Liver (tissue), 9 donors: ENCODE results near the gene TGFBR3. TPM values are rescaled to one million over a fixed set of nuclear protein-coding genes. Genes with fewer than 3 reads are reported as not detected.

ENCODE experiments used
- DNase-seq: peaks from one replicate; pipeline ENCODE4 v3.0.0-alpha.2; 2017; ENCODE audit warnings: low spot score
- H3K27ac ChIP-seq, 2 donors: one replicate each; pipeline ENCODE4 v1.7.0; 2013; ENCODE audit warnings: inconsistent platforms in 2 of 2, low read length in 2 of 2, control low read depth in 1 of 2, low read depth in 1 of 2, mild to moderate bottlenecking in 1 of 2
- H3K27me3 ChIP-seq, 4 donors: one replicate each; pipeline versions ENCODE4 v1.6.1 to v1.7.0; 2013; ENCODE audit warnings: low read length in 3 of 4, inconsistent platforms in 1 of 4, mild to moderate bottlenecking in 1 of 4, moderate library complexity in 1 of 4; ENCODE audit not compliant: control insufficient read depth in 4 of 4, insufficient read depth in 4 of 4
- H3K36me3 ChIP-seq, 4 donors: one replicate each; pipeline versions ENCODE4 v1.6.1 to v1.7.0; 2013; ENCODE audit warnings: low read length in 3 of 4, mild to moderate bottlenecking in 3 of 4, low read depth in 1 of 4, moderate library complexity in 1 of 4; ENCODE audit not compliant: control insufficient read depth in 4 of 4, insufficient read depth in 3 of 4
- H3K4me1 ChIP-seq, 4 donors: one replicate each; pipeline versions ENCODE4 v1.6.1 to v1.7.0; 2013; ENCODE audit warnings: low read length in 3 of 4, mild to moderate bottlenecking in 3 of 4, moderate library complexity in 1 of 4; ENCODE audit not compliant: control insufficient read depth in 4 of 4, insufficient read depth in 4 of 4
- H3K4me3 ChIP-seq, 3 donors: one replicate each; pipeline versions ENCODE4 v1.6.1 to v1.7.0; 2013; ENCODE audit warnings: low read length in 3 of 3, control low read depth in 1 of 3, low read depth in 1 of 3, mild to moderate bottlenecking in 1 of 3
- H3K9ac ChIP-seq, 2 donors: one replicate each; pipeline ENCODE4 v1.7.0; 2013; ENCODE audit warnings: low read length in 2 of 2, mild to moderate bottlenecking in 2 of 2, moderate library complexity in 2 of 2, control low read depth in 1 of 2, low read depth in 1 of 2
- H3K9me3 ChIP-seq, 4 donors: one replicate each; pipeline versions ENCODE4 v1.6.1 to v1.7.0; 2013; ENCODE audit warnings: low read length in 3 of 4; ENCODE audit not compliant: control insufficient read depth in 4 of 4
- ATF3 ChIP-seq: IDR thresholded peaks from 2 replicates; pipeline ENCODE4 v1.6.1; 2016; ENCODE audit warnings: antibody characterized with exemption
- EGR1 ChIP-seq, 2 donors: IDR thresholded peaks; 2 replicates each; pipeline ENCODE4 v1.6.1; 2016 to 2018; ENCODE audit warnings: antibody characterized with exemption in 2 of 2, low read depth in 2 of 2
- FOXA1 ChIP-seq: IDR thresholded peaks from 2 replicates; pipeline ENCODE4 v1.6.1; 2016; ENCODE audit warnings: antibody characterized with exemption
- FOXA2 ChIP-seq: IDR thresholded peaks from 2 replicates; pipeline ENCODE4 v1.6.1; 2016; ENCODE audit warnings: antibody characterized with exemption
- GABPA ChIP-seq, 2 donors: IDR thresholded peaks in 1 of 2; conservative IDR thresholded peaks in 1 of 2; 2 replicates each; pipeline ENCODE4 v1.6.1; 2016; ENCODE audit warnings: antibody characterized with exemption in 2 of 2, mild to moderate bottlenecking in 1 of 2, moderate library complexity in 1 of 2
- HNF4A ChIP-seq, 2 donors: conservative IDR thresholded peaks; 2 replicates each; pipeline ENCODE4 v1.6.1; 2016; ENCODE audit warnings: antibody characterized with exemption in 2 of 2, mild to moderate bottlenecking in 2 of 2
- HNF4G ChIP-seq: IDR thresholded peaks from 2 replicates; pipeline ENCODE4 v1.6.1; 2016; ENCODE audit warnings: antibody characterized with exemption
- JUND ChIP-seq, 2 donors: IDR thresholded peaks; 2 replicates each; pipeline ENCODE4 v1.6.1; 2016; ENCODE audit warnings: antibody characterized with exemption in 2 of 2
- NR2F2 ChIP-seq: IDR thresholded peaks from 2 replicates; pipeline ENCODE4 v1.6.1; 2016; ENCODE audit warnings: antibody characterized with exemption
- RAD21 ChIP-seq, 2 donors: IDR thresholded peaks; 2 replicates each; pipeline ENCODE4 v1.6.1; 2016; ENCODE audit warnings: antibody characterized with exemption in 2 of 2, mild to moderate bottlenecking in 2 of 2
- REST ChIP-seq: IDR thresholded peaks from 2 replicates; pipeline ENCODE4 v1.6.1; 2016; ENCODE audit warnings: antibody characterized with exemption, mild to moderate bottlenecking
- RXRA ChIP-seq, 2 donors: IDR thresholded peaks; 2 replicates each; pipeline ENCODE4 v1.6.1; 2017 to 2018; ENCODE audit warnings: antibody characterized with exemption in 2 of 2, mild to moderate bottlenecking in 1 of 2
- SP1 ChIP-seq: IDR thresholded peaks from 2 replicates; pipeline ENCODE4 v1.6.1; 2018; ENCODE audit warnings: antibody characterized with exemption, mild to moderate bottlenecking
- TAF1 ChIP-seq: conservative IDR thresholded peaks from 2 replicates; pipeline ENCODE4 v1.6.1; 2016; ENCODE audit warnings: antibody characterized with exemption, mild to moderate bottlenecking
- YY1 ChIP-seq: IDR thresholded peaks from 2 replicates; pipeline ENCODE4 v1.6.1; 2016; ENCODE audit warnings: antibody characterized with exemption, mild to moderate bottlenecking
- ZBTB33 ChIP-seq: IDR thresholded peaks from 2 replicates; pipeline ENCODE4 v1.6.1; 2016; ENCODE audit warnings: antibody characterized with exemption
- WGBS: extraction: QIAGEN DNeasy Blood & Tissue Kit; methylation state at CpG from one replicate; pipeline ENCODE4 v1.1.7; 2013; 5-methylcytosine and 5-hydroxymethylcytosine counted together
- polyA plus RNA-seq, 2 donors: library from polyadenylated mRNA; stranded (reverse) in 1 of 2; unstranded in 1 of 2; fragments of 200-250 nt in 1 of 2; fragments of >200 nt in 1 of 2; fragmentation: Nextera tagmentation in 1 of 2; extraction: Ambion mirVana in 1 of 2; gene quantifications; one replicate each; pipeline versions ENCODE4 v1.2.1 to v1.2.3, GENCODE V29; 2013 to 2015
- total RNA-seq, 2 donors: library from RNA; depleted of rRNA; stranded (reverse); fragments of >200 nt; gene quantifications; one replicate each; pipeline ENCODE4 v1.2.3, GENCODE V29; 2014
- TF ChIP-seq, protein P1 (sequence below): IDR thresholded peaks from 2 replicates; pipeline ENCODE4 v1.6.1; 2016; ENCODE audit warnings: antibody characterized with exemption
- donor health status: healthy.
- donor health status: healthy.
- donor health status: healthy.
- donor health status: healthy.
- donor health status: healthy.

Gene TGFBR3
- total and polyA plus RNA-seq, 4 donors = 6.1 to 19.3 (median 9.9) TPM

- no peaks in the 10 kb centered on the region for H3K9me3 ChIP-seq
- no peak overlapping the region for H3K9ac ChIP-seq
- no peaks in the 10 kb centered on the region for H3K4me1 ChIP-seq
- H3K4me3 ChIP-seq = no peak overlapping the region
- no peak overlapping the region for H3K27ac ChIP-seq
- 90% methylated on average over 8 of the region's 8 CpGs for WGBS
- no peaks in the 10 kb centered on the region for H3K27me3 ChIP-seq
- DNase-seq = no peak
- no peaks in the 10 kb centered on the region for H3K36me3 ChIP-seq
- TF ChIP-seq REST (no peak), FOXA2 (no peak), RAD21 (IDR thresholded peaks at IDR 0.05) (no peak), HNF4A (conservative IDR thresholded peaks at IDR 0.05) (no peak), JUND (IDR thresholded peaks at IDR 0.05) (no peak), RXRA (IDR thresholded peaks at IDR 0.05) (no peak), NR2F2 (no peak), ZBTB33 (no peak), TAF1 (no peak)
- TF ChIP-seq, protein P1, sequence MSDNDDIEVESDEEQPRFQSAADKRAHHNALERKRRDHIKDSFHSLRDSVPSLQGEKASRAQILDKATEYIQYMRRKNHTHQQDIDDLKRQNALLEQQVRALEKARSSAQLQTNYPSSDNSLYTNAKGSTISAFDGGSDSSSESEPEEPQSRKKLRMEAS = no peak
Measured at GRCh38 chr1:91919962-91920361, 34.0 kb upstream of the TGFBR3 start.

DNA sequence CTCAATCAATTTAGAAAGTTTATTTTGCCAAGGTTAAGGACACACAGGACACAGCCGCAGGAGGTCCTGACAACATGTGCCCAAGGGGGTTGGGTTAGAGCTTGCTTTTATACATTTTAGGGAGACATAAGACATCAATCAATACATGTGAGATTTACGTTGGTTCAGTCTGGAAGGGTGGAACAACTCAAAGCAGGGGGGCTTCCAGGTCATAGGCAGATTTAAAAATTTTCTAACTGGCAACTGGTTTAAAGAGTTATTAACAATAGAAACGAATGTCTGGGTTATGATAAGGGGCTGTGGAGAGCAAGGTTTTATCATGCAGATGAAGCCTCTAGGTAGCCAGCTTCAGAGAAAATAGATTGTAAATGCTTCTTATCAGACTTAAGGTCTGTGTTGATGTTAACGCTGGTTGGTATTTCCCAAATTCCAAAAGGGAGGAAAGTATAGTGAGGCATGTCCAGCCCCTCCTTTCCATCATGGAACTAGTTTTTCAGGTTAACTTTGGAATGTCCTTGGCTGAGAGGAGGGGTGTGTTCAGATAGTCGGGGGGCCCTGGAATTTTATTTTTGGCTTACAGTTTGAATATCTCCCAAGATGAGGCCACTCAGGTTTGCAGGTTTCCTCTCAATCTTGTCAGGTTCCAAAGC lies 31.0 kb upstream of the TGFBR3 start:
- no peaks in the 10 kb centered on the region for H3K27me3 ChIP-seq
- H3K36me3 ChIP-seq = no peaks in the 10 kb centered on the region
- WGBS = 80% methylated on average over 5 of the region's 5 CpGs
- H3K9ac ChIP-seq = no peak overlapping the region
- DNase-seq = no peak
- H3K27ac ChIP-seq = no peak overlapping the region
- no peak overlapping the region for H3K4me3 ChIP-seq
- H3K4me1 ChIP-seq = no peaks in the 10 kb centered on the region
- TF ChIP-seq YY1 (no peak), GABPA (IDR thresholded peaks at IDR 0.05 in 1 of 2, conservative IDR thresholded peaks at IDR 0.05 in 1 of 2) (no peak), REST (no peak), ZBTB33 (no peak), NR2F2 (no peak), RAD21 (IDR thresholded peaks at IDR 0.05) (no peak), SP1 (no peak), FOXA2 (no peak), FOXA1 (no peak), ATF3 (no peak), EGR1 (IDR thresholded peaks at IDR 0.05; ENCODE audit: low read depth in 2 of 2) (no peak), HNF4G (no peak), RXRA (IDR thresholded peaks at IDR 0.05) (no peak)
- TF ChIP-seq, protein P1 = no peak
- H3K9me3 ChIP-seq = no peaks in the 10 kb centered on the region
